DMS114 treated with DMSO at 0.1 percent for 48 hours (cell line): Measurements from ENCODE around the gene GGACT.
"Not testable (repeated sequence)": the region's sequence is repeated elsewhere in the genome, so short reads cannot be mapped to it uniquely, and the experiment has no call there.

Experiments
- DNase-seq: peaks from one replicate; lab custom pipeline; 2025; ENCODE audit not compliant: unreplicated experiment; lab: John Stamatoyannopoulos, UW

GGACT gene

GRCh38 chr13:100532090-100532766, 56.4 kb downstream of the GGACT start:
- DNase-seq, result no peak

DNA sequence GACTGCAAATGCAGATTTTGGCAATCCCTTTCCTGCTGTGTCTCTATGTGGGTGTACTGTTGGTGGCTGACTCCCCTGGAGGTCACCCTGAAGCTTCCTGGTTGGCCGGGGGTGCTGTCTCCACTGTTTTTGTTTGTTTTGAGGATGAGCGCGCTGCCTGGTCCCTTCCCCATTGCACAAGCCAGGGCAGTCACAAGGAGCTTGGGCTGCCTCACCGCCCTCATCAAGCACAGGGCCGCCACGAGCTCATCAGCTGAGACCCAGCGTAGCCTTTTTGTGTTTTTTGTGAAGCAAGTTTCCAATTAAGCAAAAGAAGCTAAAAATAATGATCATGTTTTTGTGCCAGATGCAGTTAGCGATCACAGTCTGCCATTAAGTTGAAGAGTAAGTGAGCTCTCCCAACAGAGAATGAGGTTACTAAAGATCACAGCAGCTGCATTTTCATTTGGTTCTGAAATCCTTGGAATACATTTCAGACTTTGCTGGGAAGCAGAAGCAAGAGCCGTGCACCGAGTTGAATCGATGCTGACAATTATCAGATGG, 57.8 kb downstream of the GGACT start:
- DNase-seq, result no peak

DNA sequence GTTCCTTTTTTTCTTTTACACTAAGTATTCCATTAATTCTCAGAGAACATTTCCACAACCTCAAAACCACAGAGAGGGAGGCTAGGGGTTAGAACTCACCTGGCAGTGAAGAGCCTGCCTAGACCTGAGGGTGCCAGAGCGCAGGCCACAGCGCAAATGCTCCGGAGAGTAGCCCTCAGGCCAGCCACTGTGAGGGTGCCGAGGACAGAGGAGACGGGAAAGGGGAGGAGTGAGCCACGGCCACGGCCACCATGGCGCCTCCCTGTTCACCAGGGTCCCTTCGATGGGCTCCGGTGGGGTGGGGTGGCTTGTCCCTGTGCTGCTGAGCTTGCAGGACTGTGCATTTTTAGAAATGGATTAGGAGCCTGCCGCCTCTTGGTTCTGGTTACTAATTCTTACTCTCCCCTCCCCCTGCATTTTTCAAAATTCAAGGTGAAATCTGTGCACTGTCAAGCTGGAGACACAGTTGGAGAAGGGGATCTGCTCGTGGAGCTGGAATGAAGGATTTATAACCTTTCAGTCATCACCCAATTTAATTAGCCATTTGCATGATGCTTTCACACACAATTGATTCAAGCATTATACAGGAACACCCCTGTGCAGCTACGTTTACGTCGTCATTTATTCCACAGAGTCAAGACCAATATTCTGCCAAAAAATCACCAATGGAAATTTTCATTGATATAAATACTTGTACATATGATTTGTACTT, 58.8 kb downstream of the GGACT start:
- no peak for DNase-seq

DNA sequence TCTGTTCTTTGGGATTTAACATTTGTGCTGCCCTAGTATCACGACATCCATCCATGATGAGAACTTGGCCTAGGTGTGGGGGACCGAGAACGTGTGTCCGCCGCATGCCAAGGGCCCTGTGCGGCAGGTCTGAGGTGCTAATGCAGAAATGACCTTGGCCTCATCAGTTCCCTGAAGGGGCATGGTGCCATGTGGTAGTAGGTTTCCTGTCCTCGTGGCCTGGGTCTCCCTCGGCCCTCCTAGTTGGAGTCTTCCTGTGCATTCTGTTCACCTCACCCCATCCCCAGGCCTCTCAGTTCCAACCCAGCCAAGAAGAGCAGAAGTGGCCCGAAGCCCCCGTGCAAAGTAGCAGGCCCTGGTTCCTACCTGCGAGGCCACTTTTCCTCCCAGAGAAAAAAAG, 59.8 kb downstream of the GGACT start:
- no peak for DNase-seq

GRCh38 chr13:100528353-100528752, 60.2 kb downstream of the GGACT start:
- DNase-seq, result no peak

DNA sequence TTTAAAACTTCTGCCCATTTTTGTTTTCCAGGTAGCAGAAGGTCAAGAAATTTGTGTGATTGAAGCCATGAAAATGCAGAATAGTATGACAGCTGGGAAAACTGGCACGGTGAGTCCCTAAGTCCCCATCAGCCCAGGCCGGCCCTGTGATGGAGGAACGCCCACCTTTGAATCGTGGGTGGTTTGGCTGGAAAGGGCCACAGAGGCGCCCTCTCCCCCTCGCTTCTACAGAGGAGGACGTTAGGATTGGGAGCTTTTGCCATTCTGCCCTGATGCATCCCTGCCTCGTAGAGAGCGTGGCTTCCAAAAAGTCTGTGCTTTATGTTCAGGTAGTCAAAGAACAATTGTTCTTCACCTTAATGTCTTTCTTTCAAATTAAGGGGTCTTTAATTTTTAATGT, 60.9 kb downstream of the GGACT start:
- DNase-seq, result no peak

DNA sequence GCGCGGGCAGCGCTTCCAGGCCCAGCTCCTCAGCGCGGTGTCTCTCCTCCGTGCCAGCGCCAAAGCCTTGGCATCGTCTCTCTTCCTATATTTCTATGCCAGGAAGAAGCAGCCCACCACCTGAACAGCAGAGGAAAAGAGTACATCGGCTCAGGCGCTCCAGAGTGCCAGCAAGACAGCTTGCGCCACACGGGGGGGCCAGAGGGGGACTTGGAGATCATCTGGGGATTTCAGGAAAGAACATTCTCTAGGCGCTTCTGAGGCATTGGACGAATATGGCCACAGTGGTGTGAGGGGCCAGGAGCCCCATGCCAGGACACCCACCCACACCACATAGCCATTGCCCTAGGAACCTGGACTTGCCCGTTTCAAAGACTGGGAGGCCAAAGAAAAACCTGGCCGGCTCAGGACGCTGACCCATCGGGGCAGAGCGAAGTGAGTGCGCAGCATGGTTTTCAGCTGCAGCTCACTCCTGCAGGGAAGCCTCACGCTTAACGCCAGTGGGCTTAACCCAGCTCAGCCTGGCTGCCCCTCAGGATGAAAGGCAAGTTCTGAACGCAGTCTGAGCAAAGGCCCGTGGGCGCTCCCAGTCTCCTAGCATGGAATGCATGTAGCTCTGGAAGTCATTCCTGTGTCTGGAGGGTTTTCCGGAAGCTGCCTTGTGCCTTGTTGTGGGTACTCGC, 62.1 kb downstream of the GGACT start:
- DNase-seq, result no peak

GRCh38 chr13:100525453-100526317, 62.9 kb downstream of the GGACT start:
- DNase-seq, result no peak

- DNase-seq, result not testable (repeated sequence)
Observed at GRCh38 chr13:100524688-100525087, 63.9 kb downstream of the GGACT start.

DNA sequence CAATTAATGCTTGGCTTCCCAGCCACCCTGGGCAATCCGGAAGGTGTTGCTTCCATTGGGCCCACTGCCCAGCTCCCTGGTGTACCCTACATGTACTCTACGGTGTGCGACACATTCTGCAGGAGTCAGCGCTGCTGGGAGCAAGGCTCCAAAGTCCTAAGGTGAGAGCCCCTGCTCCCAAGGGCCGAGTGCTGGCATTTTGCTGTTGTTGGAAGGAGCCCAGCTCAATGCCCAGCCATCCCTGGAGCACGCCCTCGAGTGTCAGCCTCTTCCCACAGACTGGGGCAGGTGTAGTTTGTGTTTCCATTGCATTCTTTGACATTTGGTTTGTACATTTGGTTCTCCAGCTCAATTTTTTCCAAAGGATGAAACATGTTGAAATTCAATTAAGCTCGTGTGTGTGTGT, 64.6 kb downstream of the GGACT start:
- no peak for DNase-seq

DNA sequence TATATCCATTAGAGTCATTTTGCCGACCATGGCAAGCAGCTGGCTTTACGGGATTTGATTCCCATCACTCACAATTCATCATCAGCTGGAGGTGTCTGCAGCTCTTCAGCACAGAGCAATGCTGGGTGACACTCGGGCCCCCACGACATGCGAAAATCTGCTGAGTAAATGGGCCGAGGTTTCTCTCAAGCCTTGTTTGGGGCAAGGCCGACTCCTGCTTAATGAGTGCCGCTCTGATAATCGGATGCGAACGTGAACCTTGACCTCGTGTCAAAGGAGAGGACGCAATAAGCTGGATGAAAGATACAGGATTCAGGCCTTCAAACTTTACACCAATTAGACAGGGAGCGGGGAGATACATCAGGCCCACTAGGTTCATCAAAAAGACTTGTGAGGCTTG, 65.2 kb downstream of the GGACT start:
- no peak for DNase-seq

DNA sequence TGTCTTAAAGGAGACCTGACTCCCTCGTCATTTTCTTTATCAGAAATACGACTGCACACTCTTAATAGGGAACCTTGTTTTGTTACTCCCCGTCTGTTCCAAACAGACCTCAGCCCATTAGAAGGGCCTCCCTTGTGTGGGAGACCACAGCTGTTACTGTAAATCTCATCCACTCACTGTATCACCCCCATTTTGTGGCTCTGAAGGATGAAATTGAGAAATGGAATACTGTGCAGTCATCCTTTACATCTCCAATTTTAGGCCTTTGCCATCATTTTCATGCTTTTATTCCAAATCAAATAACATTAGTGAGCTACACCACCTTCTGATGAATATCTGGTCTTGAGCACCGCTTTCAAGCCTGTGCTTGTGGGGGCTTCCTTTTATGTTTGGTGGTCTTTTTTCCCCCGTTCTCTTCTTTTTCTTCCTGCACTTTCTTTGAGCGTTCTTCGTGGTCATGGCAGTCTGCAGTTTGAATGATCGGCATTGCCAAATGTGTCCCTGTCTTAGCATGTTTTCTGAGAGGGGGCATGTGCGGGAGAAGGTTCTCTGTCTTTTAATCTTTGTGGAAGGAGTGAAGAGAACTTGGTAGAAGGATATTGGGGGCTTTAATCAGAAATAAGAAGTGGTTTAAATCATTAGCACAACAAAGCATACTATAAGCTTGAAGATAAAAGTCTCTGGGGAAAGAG, 65.8 kb downstream of the GGACT start:
- DNase-seq, result no peak

DNA sequence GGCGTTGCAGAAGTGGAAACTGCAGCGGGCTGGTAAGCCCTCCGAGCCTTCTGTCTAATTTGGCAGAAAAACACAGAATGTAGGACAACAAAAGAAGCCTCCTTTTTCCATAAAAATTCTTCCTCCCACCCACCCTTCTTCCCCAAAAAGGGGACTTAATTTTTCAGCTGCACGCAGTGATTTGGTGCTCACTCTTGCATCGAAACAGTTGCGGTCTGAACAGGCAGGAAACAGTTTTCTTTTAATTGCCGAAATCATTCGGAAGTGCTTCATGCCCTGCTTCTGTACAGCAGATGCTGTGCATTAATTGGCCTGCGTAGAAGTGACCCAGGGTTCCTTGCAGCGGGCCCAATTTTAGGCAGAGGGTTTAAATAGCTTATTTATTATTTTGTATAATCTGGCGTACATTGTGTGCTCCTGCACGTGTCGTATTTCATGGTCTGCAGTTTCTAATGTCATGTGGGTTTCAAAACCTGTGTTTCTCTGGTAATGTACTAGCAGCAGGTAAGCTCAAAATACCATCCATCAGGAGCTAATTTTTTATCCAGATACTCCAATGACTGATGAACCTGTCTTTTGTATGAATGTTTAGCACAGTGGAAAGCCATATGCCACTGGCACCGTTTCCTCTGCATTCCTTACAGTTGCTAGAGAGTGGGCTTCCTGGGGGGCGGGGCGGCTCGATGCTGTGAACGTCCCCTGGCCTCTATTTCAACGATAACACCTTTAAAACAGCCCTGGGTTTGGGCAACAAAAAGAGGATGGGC, 66.6 kb downstream of the GGACT start:
- no peak for DNase-seq

- DNase-seq, result no peak
Observed at GRCh38 chr13:100520936-100521850, 67.4 kb downstream of the GGACT start.

- no peak for DNase-seq
Observed at GRCh38 chr13:100519626-100520025, 69.0 kb downstream of the GGACT start.

- no peak for DNase-seq
Observed at GRCh38 chr13:100518394-100519062, 70.1 kb downstream of the GGACT start.

- no peak for DNase-seq
Observed at GRCh38 chr13:100517728-100518127, 70.9 kb downstream of the GGACT start.

DNA sequence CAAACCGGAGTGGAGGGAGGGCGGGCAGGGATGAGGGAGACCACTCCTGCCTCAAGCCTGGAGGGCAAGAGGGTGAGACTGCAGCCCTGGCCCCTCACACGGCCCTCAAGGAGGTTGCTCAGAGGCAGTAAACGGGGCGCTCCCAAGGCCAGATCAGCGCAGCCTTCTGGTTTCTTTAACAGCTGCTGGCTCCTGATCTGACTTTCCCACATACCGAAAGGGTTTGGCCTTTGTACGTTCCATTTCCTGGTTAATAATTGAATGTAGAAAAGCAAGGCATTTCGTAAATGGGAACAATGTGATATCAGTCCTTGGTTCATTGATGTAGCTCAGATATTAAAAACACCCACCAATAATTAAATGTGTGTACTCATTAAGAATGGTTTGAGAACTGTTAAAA, 71.5 kb downstream of the GGACT start:
- DNase-seq, result no peak
